ENCODE results near the gene FIBCD1.
"Not testable (repeated sequence)": the region's sequence is repeated elsewhere in the genome, so short reads cannot be mapped to it uniquely, and the experiment has no call there.

Gene FIBCD1

GRCh38 chr9:130973686-130974281, 34.7 kb upstream of the FIBCD1 start:
- DNase-seq: no peak

GRCh38 chr9:130972957-130973685, 34.1 kb upstream of the FIBCD1 start:
- no peak for DNase-seq

- no peak for DNase-seq
Observed at GRCh38 chr9:130972277-130972956, 33.4 kb upstream of the FIBCD1 start.

- DNase-seq: no peak
Observed at GRCh38 chr9:130971294-130971849, 32.3 kb upstream of the FIBCD1 start.

GRCh38 chr9:130970855-130971254, 31.8 kb upstream of the FIBCD1 start:
- no peak for DNase-seq

- no peak for DNase-seq
Observed at GRCh38 chr9:130970052-130970451, 31.0 kb upstream of the FIBCD1 start.

GRCh38 chr9:130965680-130966079, 26.6 kb upstream of the FIBCD1 start:
- no peak for DNase-seq

- DNase-seq: no peak
Observed at GRCh38 chr9:130963916-130964315, 24.9 kb upstream of the FIBCD1 start.

GRCh38 chr9:130963337-130963908, 24.4 kb upstream of the FIBCD1 start:
- no peak for DNase-seq

GRCh38 chr9:130962418-130963316, 23.6 kb upstream of the FIBCD1 start:
- peak in 1 of 2 experiments; percentile 70 for DNase-seq

- no peak for DNase-seq
Observed at GRCh38 chr9:130961511-130962300, 22.7 kb upstream of the FIBCD1 start.

GRCh38 chr9:130960522-130961378, 21.7 kb upstream of the FIBCD1 start:
- DNase-seq: no peak

- DNase-seq: no peak
Observed at GRCh38 chr9:130959809-130960334, 20.8 kb upstream of the FIBCD1 start.

GRCh38 chr9:130958564-130958963, 19.5 kb upstream of the FIBCD1 start:
- DNase-seq: not testable (repeated sequence)

- no peak for DNase-seq
Observed at GRCh38 chr9:130957451-130958203, 18.6 kb upstream of the FIBCD1 start.

GRCh38 chr9:130956636-130957450, 17.8 kb upstream of the FIBCD1 start:
- DNase-seq: peak in 1 of 2 experiments; percentile 53

GRCh38 chr9:130955947-130956621, 17.0 kb upstream of the FIBCD1 start:
- DNase-seq: no peak

- not testable (repeated sequence) for DNase-seq
Observed at GRCh38 chr9:130954925-130955324, 15.9 kb upstream of the FIBCD1 start.
